HCT116 (cell line): ENCODE measurements around the gene IGFBPL1. TPM values are rescaled to one million over a fixed set of nuclear protein-coding genes. Genes with fewer than 3 reads are reported as not detected.

Experiments used
- ATAC-seq: fragments of 200-7000 bp; cut with Tn5 transposase; 2 replicates; pipeline ENCODE4 v1.9.1; 2020; ENCODE audit warnings: mild to moderate bottlenecking, moderate library complexity
- BruUV-seq: library from RNA; stranded (reverse); fragments of 400-500 nt; replicated peaks from 2 replicates; lab custom pipeline; 2021; lab: Mats Ljungman, UMichigan
- CTCF ChIA-PET: fragments of 300-600 bp; sonication (Branson Sonifier 250); formaldehyde crosslinking; loops from one replicate; lab custom pipeline; 2021; ENCODE audit warnings: antibody characterized with exemption; lab: Charles Lee
- POLR2A ChIA-PET: fragments of 300-600, 350-600 bp; sonication (Branson Sonifier 250); formaldehyde crosslinking; loops from one replicate; lab custom pipeline; 2021; ENCODE audit warnings: antibody characterized with exemption; lab: Charles Lee
- RAD21 ChIA-PET, 2 experiments: fragments of 300-600 bp; sonication (Branson Sonifier 250); formaldehyde crosslinking; loops; one replicate each; lab custom pipeline; 2023; ENCODE audit warnings: low total read pairs in 2 of 2; ENCODE audit not compliant: uncharacterized antibody in 2 of 2, unreplicated experiment in 2 of 2, low non-redundant PET in 1 of 2; lab: Charles Lee
- DNase-seq: peaks from one replicate; pipeline ENCODE4 v3.0.0-alpha.2; 2010; ENCODE audit warnings: low read depth, low spot score
- H2AFZ ChIP-seq: fragments of 200-600 bp; shearing (Covaris generic), sonication (generic); 2 replicates; pipeline ENCODE4 v1.6.1; 2017; ENCODE audit warnings: low read depth, mixed run types, mixed read lengths, antibody characterized with exemption, low read length; ENCODE audit not compliant: poor library complexity, severe bottlenecking
- H3K27ac ChIP-seq: 2 replicates; pipeline ENCODE4 v1.5.1; 2012; ENCODE audit warnings: low read depth, low read length
- H3K27me3 ChIP-seq: fragments of 200-600 bp; sonication (generic); 2 replicates; pipeline ENCODE4 v1.6.1; 2016; ENCODE audit warnings: mixed run types, low read length, mixed read lengths; ENCODE audit not compliant: insufficient read depth
- H3K36me3 ChIP-seq, 2 experiments: fragments of 200-500 bp in 1 of 2; fragments of 200-600 bp in 1 of 2; sonication (Bioruptor generic) in 1 of 2; sonication (generic) in 1 of 2; 2 replicates each; pipeline versions ENCODE4 v1.5.1 to v1.6.1; 2014 to 2016; ENCODE audit warnings: low read length in 2 of 2, inconsistent platforms in 1 of 2, mixed read lengths in 1 of 2, mixed run types in 1 of 2; ENCODE audit not compliant: insufficient read depth in 2 of 2, control insufficient read depth in 1 of 2
- H3K4me1 ChIP-seq, 2 experiments: fragments of 200-600 bp in 1 of 2; sonication (generic) in 1 of 2; 2 replicates each; pipeline versions ENCODE4 v1.5.1 to v1.6.1; 2012 to 2017; ENCODE audit warnings: low read length in 2 of 2, inconsistent platforms in 1 of 2, mild to moderate bottlenecking in 1 of 2, mixed read lengths in 1 of 2, mixed run types in 1 of 2, moderate library complexity in 1 of 2; ENCODE audit not compliant: insufficient read depth in 2 of 2, control insufficient read depth in 1 of 2
- H3K4me2 ChIP-seq: fragments of 200-600 bp; sonication (generic); 2 replicates; pipeline ENCODE4 v1.6.1; 2017; ENCODE audit warnings: mixed run types, low read length, mixed read lengths
- H3K4me3 ChIP-seq, 2 experiments: fragments of 200-600 bp in 1 of 2; sonication (generic) in 1 of 2; replicated peaks in 1 of 2; 2 replicates each; pipeline ENCODE4 v1.5.1; 2011 to 2016; ENCODE audit warnings: low read length in 2 of 2, control low read depth in 1 of 2, low read depth in 1 of 2, mild to moderate bottlenecking in 1 of 2, mixed read lengths in 1 of 2, mixed run types in 1 of 2
- H3K79me2 ChIP-seq: fragments of 200-600 bp; sonication (generic); 2 replicates; pipeline ENCODE4 v1.6.1; 2017; ENCODE audit warnings: mild to moderate bottlenecking, mixed run types, low read length, moderate library complexity, mixed read lengths; ENCODE audit not compliant: insufficient read depth
- H3K9ac ChIP-seq: fragments of 200-600 bp; sonication (generic); 2 replicates; pipeline ENCODE4 v1.6.1; 2016; ENCODE audit warnings: low read length, mixed read lengths
- H3K9me2 ChIP-seq: fragments of 200-600 bp; sonication (generic), shearing (Covaris generic); 2 replicates; pipeline ENCODE4 v1.6.1; 2017; ENCODE audit warnings: mixed run types, mild to moderate bottlenecking, moderate library complexity; ENCODE audit not compliant: insufficient read depth
- H3K9me3 ChIP-seq, 2 experiments: fragments of 200-500 bp in 1 of 2; fragments of 200-600 bp in 1 of 2; sonication (Bioruptor generic) in 1 of 2; sonication (generic) in 1 of 2; 2 replicates each; pipeline ENCODE4 v1.6.1; 2014 to 2017; ENCODE audit warnings: low read length in 2 of 2, mixed read lengths in 2 of 2, inconsistent platforms in 1 of 2, low read depth in 1 of 2, mild to moderate bottlenecking in 1 of 2, mixed run types in 1 of 2, moderate library complexity in 1 of 2; ENCODE audit not compliant: control insufficient read depth in 1 of 2, insufficient read depth in 1 of 2
- H4K20me1 ChIP-seq: fragments of 200-600 bp; sonication (generic), shearing (Covaris generic); 2 replicates; pipeline ENCODE4 v1.6.1; 2017; ENCODE audit warnings: mixed run types, mild to moderate bottlenecking, moderate library complexity; ENCODE audit not compliant: insufficient read depth
- EZH2 ChIP-seq: fragments of 200-600 bp; sonication (generic); IDR thresholded peaks from 2 replicates; pipeline ENCODE4 v1.6.1; 2017; ENCODE audit warnings: antibody characterized with exemption, mixed run types
- EZH2phosphoT487 ChIP-seq: fragments of 200-600 bp; IDR thresholded peaks from 2 replicates; pipeline ENCODE4 v1.6.1; 2018; ENCODE audit warnings: antibody characterized with exemption, borderline replicate concordance
- FOSL1 ChIP-seq: IDR thresholded peaks from 2 replicates; pipeline ENCODE4 v1.6.1; 2012; ENCODE audit warnings: low read depth
- JUND ChIP-seq: IDR thresholded peaks from 2 replicates; pipeline ENCODE4 v1.6.1; 2012
- POLR2A ChIP-seq: IDR thresholded peaks from 2 replicates; pipeline ENCODE4 v1.7.0; 2011; ENCODE audit warnings: borderline replicate concordance; ENCODE audit not compliant: insufficient read depth, insufficient read length; ENCODE audit errors: extremely low read depth
- RAD21 ChIP-seq: IDR thresholded peaks from 2 replicates; pipeline ENCODE4 v1.6.1; 2012; ENCODE audit warnings: low read depth, mild to moderate bottlenecking
- SRF ChIP-seq: IDR thresholded peaks from 2 replicates; pipeline ENCODE4 v1.6.1; 2012; ENCODE audit warnings: low read depth
- ZNF274 ChIP-seq: fragments of 200-500 bp; sonication (Bioruptor generic); IDR thresholded peaks from 2 replicates; pipeline ENCODE4 v1.6.1; 2014; ENCODE audit warnings: mild to moderate bottlenecking, low read depth, low read length, inconsistent platforms
- intact Hi-C: fragments of 100-400 bp; cut with micrococcal nuclease; formaldehyde crosslinking; loops from 2 replicates; pipeline ENCODE4 v1.10.0; 2022
- total RNA-seq: library from RNA; stranded (reverse); gene quantifications from one replicate; pipeline ENCODE4 v1.2.1, GENCODE V29; 2021; ENCODE audit not compliant: unreplicated experiment
- TF ChIP-seq, protein P1 (sequence below), 3 experiments: fragments of 200-600 bp in 1 of 3; sonication (generic) in 1 of 3; IDR thresholded peaks in 2 of 3; conservative IDR thresholded peaks in 1 of 3; 2 replicates each; pipeline ENCODE4 v1.5.1; 2012 to 2017; ENCODE audit warnings: low read depth in 2 of 3, low read length in 2 of 3, antibody characterized with exemption in 1 of 3, borderline replicate concordance in 1 of 3, control low read depth in 1 of 3, mild to moderate bottlenecking in 1 of 3, mixed read lengths in 1 of 3, mixed run types in 1 of 3, moderate library complexity in 1 of 3; ENCODE audit not compliant: insufficient read depth in 1 of 3
- TF ChIP-seq, protein P2 (sequence below): IDR thresholded peaks from 2 replicates; pipeline ENCODE4 v1.6.1; 2012; ENCODE audit warnings: low read depth
- TF ChIP-seq, protein P3 (sequence below): IDR thresholded peaks from 2 replicates; pipeline ENCODE4 v1.6.1; 2011; ENCODE audit warnings: mild to moderate bottlenecking, low read length, moderate library complexity; ENCODE audit not compliant: insufficient replicate concordance; ENCODE audit errors: extremely low read depth
- TF ChIP-seq, protein P4 (sequence below): IDR thresholded peaks from 2 replicates; pipeline ENCODE4 v1.6.1; 2012

IGFBPL1 gene
- total RNA-seq, 1 experiment from 2014 or later, result not detected

DNA sequence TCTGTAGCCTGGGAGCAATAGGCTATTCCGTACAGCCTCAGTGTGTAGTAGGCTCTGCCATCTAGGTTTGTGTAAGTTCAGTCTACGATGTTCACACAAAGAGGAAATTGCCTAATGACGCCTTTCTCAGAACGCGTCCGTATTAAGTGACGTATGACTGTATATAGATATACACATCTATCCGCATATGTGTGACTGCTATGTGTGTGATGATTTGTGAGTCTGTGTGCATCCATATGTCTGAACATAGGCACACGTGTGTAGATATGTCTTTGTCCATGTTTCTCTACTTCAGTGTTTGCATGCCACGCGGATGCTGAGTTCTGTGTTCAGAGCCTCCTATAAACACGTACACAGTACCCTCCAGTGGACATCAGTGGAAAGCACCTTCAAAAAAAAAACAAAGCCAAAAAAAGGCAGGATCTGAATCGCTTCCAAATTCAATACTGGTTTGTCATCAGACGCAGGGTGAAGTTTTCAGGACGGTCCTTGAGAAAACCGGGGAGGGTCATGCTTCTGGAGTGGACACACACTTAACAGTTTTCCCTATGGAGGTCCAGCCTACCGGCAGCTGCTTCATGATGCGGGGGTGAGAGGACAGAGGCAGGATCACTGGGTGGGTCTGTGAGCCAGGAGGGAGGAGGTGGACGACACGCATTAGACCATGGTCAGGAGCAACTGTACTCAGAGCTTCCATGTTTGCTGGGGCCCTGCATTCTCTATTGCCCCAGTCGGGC lies 61.2 kb downstream of the IGFBPL1 start (continued):
- TF ChIP-seq, protein P1, sequence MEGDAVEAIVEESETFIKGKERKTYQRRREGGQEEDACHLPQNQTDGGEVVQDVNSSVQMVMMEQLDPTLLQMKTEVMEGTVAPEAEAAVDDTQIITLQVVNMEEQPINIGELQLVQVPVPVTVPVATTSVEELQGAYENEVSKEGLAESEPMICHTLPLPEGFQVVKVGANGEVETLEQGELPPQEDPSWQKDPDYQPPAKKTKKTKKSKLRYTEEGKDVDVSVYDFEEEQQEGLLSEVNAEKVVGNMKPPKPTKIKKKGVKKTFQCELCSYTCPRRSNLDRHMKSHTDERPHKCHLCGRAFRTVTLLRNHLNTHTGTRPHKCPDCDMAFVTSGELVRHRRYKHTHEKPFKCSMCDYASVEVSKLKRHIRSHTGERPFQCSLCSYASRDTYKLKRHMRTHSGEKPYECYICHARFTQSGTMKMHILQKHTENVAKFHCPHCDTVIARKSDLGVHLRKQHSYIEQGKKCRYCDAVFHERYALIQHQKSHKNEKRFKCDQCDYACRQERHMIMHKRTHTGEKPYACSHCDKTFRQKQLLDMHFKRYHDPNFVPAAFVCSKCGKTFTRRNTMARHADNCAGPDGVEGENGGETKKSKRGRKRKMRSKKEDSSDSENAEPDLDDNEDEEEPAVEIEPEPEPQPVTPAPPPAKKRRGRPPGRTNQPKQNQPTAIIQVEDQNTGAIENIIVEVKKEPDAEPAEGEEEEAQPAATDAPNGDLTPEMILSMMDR (IDR thresholded peaks at IDR 0.05 in 2 of 3, conservative IDR thresholded peaks at IDR 0.05 in 1 of 3; ENCODE audit: borderline replicate concordance in 1 of 3, insufficient read depth in 1 of 3, low read depth in 2 of 3, low read length in 2 of 3), result peak; percentile 59 to 89 (median 73)
- TF ChIP-seq EZH2phosphoT487 (no peak), ZNF274 (no peak)
- TF ChIP-seq, all 23 proteins: peak for 5

DNA sequence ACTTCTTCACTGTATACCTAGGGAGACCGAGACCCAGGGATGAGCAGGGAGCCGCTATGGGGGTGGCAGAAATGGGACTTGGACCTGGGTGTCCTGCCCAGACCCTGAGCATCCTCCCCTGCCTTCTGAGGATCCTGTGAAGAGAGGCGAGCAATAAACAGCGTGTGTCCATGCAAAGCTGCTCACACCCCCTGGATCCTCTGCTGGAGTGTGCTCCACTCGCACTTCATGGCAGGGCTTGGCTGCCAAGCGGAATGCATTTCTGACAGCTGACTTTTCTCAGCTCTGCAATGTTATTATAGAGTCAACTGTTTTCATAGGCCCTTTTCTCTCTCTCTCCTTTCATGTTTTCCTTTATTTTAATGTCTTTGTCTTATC lies 62.8 kb downstream of the IGFBPL1 start:
- H2AFZ ChIP-seq, result no peak overlapping the region
- intact Hi-C loops, result loop anchor here (5.0 kb wide), 2 partner anchors 199 to 504 kb away; no protein-coding TSS in a partner anchor
- peaks cover 0 to 5% of the 10 kb centered on the region in 2 experiments; a peak in 2 of 4 replicates for H3K4me1 ChIP-seq
- no peak overlapping the region for H3K27ac ChIP-seq
- H3K36me3 ChIP-seq, result no peaks in the 10 kb centered on the region
- H3K9me2 ChIP-seq, result no peaks in the 10 kb centered on the region
- ChIA-PET RAD21 (no interaction called here), CTCF (interaction anchor here (2.1 kb wide), 1 partner anchor 448 kb away, joined by 6 read pairs; no protein-coding TSS in a partner anchor), POLR2A (no interaction called here)
- no peak overlapping the region for H3K9ac ChIP-seq
- no peaks in the 10 kb centered on the region for H3K79me2 ChIP-seq
- no peaks in the 10 kb centered on the region for H3K9me3 ChIP-seq
- DNase-seq, result no peak
- no peak overlapping the region for H3K4me3 ChIP-seq
- ATAC-seq, result no peak
- no TSS peak for BruUV-seq
- no peaks in the 10 kb centered on the region for H4K20me1 ChIP-seq
- no peaks in the 10 kb centered on the region for H3K27me3 ChIP-seq
- H3K4me2 ChIP-seq, result no peak overlapping the region
- TF ChIP-seq JUND (no peak), POLR2A (no peak), FOSL1 (no peak), SRF (no peak), EZH2phosphoT487 (no peak), EZH2 (no peak), RAD21 (no peak)
- TF ChIP-seq, protein P2, sequence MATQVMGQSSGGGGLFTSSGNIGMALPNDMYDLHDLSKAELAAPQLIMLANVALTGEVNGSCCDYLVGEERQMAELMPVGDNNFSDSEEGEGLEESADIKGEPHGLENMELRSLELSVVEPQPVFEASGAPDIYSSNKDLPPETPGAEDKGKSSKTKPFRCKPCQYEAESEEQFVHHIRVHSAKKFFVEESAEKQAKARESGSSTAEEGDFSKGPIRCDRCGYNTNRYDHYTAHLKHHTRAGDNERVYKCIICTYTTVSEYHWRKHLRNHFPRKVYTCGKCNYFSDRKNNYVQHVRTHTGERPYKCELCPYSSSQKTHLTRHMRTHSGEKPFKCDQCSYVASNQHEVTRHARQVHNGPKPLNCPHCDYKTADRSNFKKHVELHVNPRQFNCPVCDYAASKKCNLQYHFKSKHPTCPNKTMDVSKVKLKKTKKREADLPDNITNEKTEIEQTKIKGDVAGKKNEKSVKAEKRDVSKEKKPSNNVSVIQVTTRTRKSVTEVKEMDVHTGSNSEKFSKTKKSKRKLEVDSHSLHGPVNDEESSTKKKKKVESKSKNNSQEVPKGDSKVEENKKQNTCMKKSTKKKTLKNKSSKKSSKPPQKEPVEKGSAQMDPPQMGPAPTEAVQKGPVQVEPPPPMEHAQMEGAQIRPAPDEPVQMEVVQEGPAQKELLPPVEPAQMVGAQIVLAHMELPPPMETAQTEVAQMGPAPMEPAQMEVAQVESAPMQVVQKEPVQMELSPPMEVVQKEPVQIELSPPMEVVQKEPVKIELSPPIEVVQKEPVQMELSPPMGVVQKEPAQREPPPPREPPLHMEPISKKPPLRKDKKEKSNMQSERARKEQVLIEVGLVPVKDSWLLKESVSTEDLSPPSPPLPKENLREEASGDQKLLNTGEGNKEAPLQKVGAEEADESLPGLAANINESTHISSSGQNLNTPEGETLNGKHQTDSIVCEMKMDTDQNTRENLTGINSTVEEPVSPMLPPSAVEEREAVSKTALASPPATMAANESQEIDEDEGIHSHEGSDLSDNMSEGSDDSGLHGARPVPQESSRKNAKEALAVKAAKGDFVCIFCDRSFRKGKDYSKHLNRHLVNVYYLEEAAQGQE, result no peak
- TF ChIP-seq, protein P3, sequence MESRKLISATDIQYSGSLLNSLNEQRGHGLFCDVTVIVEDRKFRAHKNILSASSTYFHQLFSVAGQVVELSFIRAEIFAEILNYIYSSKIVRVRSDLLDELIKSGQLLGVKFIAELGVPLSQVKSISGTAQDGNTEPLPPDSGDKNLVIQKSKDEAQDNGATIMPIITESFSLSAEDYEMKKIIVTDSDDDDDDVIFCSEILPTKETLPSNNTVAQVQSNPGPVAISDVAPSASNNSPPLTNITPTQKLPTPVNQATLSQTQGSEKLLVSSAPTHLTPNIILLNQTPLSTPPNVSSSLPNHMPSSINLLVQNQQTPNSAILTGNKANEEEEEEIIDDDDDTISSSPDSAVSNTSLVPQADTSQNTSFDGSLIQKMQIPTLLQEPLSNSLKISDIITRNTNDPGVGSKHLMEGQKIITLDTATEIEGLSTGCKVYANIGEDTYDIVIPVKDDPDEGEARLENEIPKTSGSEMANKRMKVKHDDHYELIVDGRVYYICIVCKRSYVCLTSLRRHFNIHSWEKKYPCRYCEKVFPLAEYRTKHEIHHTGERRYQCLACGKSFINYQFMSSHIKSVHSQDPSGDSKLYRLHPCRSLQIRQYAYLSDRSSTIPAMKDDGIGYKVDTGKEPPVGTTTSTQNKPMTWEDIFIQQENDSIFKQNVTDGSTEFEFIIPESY, result no peak
- TF ChIP-seq, protein P4, sequence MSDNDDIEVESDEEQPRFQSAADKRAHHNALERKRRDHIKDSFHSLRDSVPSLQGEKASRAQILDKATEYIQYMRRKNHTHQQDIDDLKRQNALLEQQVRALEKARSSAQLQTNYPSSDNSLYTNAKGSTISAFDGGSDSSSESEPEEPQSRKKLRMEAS, result no peak
- TF ChIP-seq, protein P1 (IDR thresholded peaks at IDR 0.05 in 2 of 3, conservative IDR thresholded peaks at IDR 0.05 in 1 of 3; ENCODE audit: borderline replicate concordance in 1 of 3, insufficient read depth in 1 of 3, low read depth in 2 of 3, low read length in 2 of 3), result no peak
